PC-9 (cell line): Measurements from ENCODE around the gene RBMS1.

Experiments
- EZH2 ChIP-seq: fragments of 200-600 bp; sonication (generic); IDR thresholded peaks from 2 replicates; pipeline ENCODE4 v1.8.0; 2017; ENCODE audit warnings: antibody characterized with exemption, low read depth
- TF ChIP-seq, protein P1 (sequence below): fragments of 200-600 bp; sonication (generic); conservative IDR thresholded peaks from 2 replicates; pipeline ENCODE4 v1.6.1; 2017; ENCODE audit warnings: mixed run types, antibody characterized with exemption, mild to moderate bottlenecking, moderate library complexity

DNA sequence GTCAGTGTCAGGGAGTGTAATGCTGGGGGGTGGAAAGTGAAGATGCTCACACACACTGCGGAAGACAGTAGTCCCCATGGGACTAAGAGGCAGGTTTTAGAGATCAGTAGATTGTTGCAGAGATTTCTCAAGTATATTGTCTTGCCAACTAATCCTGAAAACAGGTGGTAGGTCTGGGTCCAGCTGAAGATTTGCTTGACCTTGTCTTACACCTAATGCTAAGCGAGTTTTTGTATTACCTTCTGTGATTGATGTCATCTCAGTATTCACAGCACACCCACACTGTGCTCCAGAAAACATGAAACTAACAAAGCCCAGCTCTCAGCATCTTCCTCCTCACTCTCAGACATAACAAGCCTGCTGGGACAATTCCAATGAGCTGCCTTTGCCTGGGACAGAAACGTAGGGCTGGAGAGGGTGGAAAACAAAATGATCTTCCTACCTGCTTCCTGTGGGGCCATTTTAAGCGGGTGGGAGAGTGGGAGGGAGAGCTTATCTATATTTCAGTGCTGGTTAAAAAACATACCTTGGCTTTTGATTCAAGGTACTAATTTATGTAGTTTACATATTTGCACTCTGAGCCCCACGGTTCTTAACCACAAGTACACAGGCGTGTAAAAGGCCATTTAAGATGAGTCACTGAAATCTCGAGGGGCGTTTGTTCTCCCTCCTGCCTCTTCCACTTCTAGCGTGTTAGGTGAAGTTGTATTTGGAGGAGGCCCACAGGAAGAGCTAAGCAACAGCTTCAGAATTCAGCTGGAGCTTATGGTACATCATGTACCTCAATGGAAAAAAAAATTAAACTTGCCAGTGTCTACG, 23.1 kb upstream of the RBMS1 start:
- TF ChIP-seq, protein P1, sequence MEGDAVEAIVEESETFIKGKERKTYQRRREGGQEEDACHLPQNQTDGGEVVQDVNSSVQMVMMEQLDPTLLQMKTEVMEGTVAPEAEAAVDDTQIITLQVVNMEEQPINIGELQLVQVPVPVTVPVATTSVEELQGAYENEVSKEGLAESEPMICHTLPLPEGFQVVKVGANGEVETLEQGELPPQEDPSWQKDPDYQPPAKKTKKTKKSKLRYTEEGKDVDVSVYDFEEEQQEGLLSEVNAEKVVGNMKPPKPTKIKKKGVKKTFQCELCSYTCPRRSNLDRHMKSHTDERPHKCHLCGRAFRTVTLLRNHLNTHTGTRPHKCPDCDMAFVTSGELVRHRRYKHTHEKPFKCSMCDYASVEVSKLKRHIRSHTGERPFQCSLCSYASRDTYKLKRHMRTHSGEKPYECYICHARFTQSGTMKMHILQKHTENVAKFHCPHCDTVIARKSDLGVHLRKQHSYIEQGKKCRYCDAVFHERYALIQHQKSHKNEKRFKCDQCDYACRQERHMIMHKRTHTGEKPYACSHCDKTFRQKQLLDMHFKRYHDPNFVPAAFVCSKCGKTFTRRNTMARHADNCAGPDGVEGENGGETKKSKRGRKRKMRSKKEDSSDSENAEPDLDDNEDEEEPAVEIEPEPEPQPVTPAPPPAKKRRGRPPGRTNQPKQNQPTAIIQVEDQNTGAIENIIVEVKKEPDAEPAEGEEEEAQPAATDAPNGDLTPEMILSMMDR, result no peak
- TF ChIP-seq EZH2, result no peak
